Urinary bladder (tissue), 4 donors: ENCODE results near the gene PRG2. TPM values are rescaled to one million over a fixed set of nuclear protein-coding genes. Genes with fewer than 3 reads are reported as not detected.

Experiments
- DNase-seq: peaks from one replicate; pipeline ENCODE4 v3.0.0-alpha.2; 2015; ENCODE audit errors: extremely low spot score
- H3K27ac ChIP-seq: one replicate; pipeline ENCODE4 v1.5.1; 2013; ENCODE audit warnings: low read depth, mild to moderate bottlenecking, moderate library complexity
- H3K36me3 ChIP-seq: one replicate; pipeline ENCODE4 v1.6.1; 2013; ENCODE audit warnings: mild to moderate bottlenecking, moderate library complexity; ENCODE audit not compliant: insufficient read depth
- H3K4me1 ChIP-seq: one replicate; pipeline ENCODE4 v1.6.1; 2013; ENCODE audit warnings: mild to moderate bottlenecking, moderate library complexity; ENCODE audit not compliant: insufficient read depth
- H3K4me3 ChIP-seq: one replicate; pipeline ENCODE4 v1.5.1; 2013; ENCODE audit warnings: low read depth, low read length
- WGBS: extraction: QIAGEN DNeasy Blood & Tissue Kit; methylation state at CpG from one replicate; pipeline ENCODE4 v1.1.7; 2013; 5-methylcytosine and 5-hydroxymethylcytosine counted together
- polyA plus RNA-seq: library from polyadenylated mRNA; stranded (reverse); fragments of 200-250 nt; gene quantifications from one replicate; pipeline ENCODE4 v1.2.3, GENCODE V29; 2013
- total RNA-seq: library from RNA; depleted of rRNA; stranded (reverse); fragments of >200 nt; gene quantifications from one replicate; pipeline ENCODE4 v1.2.3, GENCODE V29; 2014
- donor health status: healthy with polysubstance abuse.
- donor health status: healthy.

Gene PRG2
- total and polyA plus RNA-seq, 2 donors: 0.42 TPM; not detected in 1

GRCh38 chr11:57396744-57397143 is 6.3 kb upstream of the PRG2 start:
- H3K4me3 ChIP-seq: no peak overlapping the region
- no peak for DNase-seq
- H3K36me3 ChIP-seq: no peaks in the 10 kb centered on the region
- 66% methylated on average over 2 of the region's 2 CpGs for WGBS
- H3K4me1 ChIP-seq: no peaks in the 10 kb centered on the region
- no peak overlapping the region for H3K27ac ChIP-seq

DNA sequence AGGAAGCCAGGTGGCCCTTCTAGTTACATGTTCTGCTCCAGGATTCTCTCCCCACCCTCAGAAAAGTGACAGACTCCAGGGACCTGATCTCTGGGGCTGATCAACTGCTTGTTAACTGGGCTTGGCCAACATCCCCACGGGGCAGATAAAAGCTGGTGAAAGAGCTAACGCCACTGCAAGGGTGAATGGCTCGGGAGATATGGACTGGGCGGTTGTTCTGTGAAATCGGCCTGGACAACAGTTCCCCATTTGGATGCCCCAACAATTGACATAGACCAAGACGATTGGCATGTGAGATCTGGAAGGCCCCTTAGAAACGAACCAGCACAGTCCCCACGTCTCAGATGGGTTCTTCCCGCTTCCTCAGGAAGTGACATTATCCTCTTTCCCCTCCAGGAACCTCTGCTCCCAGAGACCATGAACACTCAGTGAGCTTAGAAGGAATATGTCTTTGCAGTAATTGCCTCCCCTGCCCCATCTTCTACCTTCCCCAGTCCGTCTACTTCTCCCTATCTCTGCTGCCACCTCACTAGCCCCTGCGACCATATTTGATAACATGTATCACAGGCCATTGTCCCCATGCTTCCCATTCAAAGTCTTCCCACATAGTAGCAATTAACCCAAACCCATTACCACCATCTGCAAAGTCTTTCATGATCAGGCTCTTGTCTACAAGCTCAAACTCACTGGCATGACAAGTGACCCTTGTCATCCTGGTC is 5.6 kb upstream of the PRG2 start:
- H3K27ac ChIP-seq: no peak overlapping the region
- no peak overlapping the region for H3K4me3 ChIP-seq
- DNase-seq: no peak
- H3K36me3 ChIP-seq: no peaks in the 10 kb centered on the region
- H3K4me1 ChIP-seq: no peaks in the 10 kb centered on the region
- 81% methylated on average over 11 of the region's 11 CpGs for WGBS

DNA sequence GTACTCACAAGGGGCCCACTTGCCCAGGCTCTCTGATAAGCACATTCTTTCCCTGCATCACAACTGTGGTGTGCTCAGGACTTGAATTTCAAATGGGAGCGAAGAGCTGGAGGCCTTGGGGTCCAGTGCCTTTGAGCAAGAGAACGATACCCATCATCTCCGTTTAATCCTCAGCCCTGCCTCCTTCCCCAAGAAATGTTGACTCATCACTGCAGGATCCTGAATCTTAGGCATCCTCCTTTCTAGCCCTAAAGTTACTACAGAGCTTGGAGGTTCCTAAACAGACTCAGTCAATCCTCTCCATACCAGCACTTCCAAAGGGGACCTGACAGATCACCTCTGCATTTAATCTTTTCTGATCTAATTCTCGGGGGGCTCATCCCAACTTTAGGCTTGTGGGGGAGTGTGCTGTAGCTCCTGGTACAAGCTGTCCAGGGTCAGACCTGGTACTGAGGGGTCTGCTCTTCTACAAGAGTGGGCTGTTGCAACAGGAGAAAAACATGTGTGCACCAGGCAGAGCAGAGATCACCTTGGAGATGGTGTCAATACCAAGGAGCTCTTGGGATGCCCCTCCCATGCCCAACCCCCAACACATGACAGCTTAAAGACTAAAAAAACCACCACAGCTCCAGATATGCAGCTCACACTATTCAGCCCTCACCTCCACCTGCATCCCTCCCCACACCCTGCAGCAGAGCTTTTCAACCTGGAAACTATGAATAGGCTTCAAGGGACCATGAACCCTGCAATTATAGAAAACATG is 3.9 kb upstream of the PRG2 start:
- Histone ChIP-seq H3K4me1 (no peaks in the 10 kb centered on the region), H3K4me3 (no peak overlapping the region), H3K27ac (no peak overlapping the region), H3K36me3 (no peaks in the 10 kb centered on the region)
- DNase-seq: no peak
- WGBS: 77% methylated on average over 4 of the region's 4 CpGs

GRCh38 chr11:57392763-57393105 is 2.3 kb upstream of the PRG2 start:
- DNase-seq: no peak

DNA sequence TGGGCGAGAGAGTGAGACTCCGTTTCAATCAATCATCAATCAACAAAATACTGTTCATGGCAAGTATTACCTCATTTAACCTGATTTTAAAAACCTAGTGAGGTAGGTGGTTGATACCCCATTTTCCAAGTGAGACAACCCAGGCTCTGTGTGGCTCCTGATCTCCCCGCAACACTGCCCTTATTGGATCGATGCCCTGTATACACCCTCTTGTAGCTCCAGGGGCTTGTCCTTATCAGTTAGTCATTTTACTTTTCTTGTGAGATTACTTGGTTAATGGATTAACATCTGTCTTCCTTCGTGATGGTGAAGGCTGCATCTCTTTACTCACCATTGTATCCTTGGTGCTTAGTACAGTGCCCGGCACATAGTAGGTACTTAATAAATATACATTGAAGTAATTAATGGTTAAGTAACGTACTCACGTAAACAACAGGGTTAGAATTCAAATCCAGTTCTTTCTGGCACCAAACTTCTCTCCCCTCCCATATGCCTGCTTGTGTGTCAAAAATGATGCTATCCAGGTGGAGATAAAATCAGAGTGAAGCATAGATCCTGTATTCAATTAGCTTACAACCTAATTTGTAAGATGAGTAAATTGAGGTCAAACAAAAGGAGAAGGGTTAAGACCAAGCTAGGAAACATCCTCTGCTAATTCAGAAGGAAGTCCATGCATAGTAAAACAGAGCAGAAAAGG is 1.8 kb upstream of the PRG2 start:
- Histone ChIP-seq H3K4me1 (no peaks in the 10 kb centered on the region), H3K4me3 (no peak overlapping the region), H3K36me3 (no peaks in the 10 kb centered on the region), H3K27ac (no peak overlapping the region)
- 81% methylated on average over 8 of the region's 8 CpGs for WGBS
- no peak for DNase-seq

More at GRCh38 chr11:57392763-57393105, 2.3 kb upstream of the PRG2 start:
- Histone ChIP-seq H3K4me1 (no peaks in the 10 kb centered on the region), H3K27ac (no peak overlapping the region), H3K4me3 (no peak overlapping the region), H3K36me3 (no peaks in the 10 kb centered on the region)
- 75% methylated on average over 4 of the region's 4 CpGs for WGBS

DNA sequence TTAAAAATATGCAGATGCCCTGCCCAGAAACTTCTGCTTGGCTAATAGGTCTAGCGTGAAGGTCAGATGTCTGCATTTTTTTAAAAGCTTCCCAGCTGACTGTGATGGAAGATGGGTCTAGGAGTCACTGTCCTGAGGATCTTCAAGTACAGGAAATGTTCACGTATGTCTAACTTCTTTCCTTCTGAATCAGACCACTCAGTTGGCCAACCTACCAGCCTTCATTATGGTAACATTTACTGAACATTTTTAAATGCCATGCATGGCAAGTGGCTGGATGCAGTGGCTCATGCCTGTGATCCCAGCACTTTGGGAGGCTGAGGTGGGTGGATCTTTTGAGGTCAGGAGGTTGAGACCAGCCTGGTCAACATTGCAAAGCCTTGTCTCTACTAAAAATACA is 1.1 kb upstream of the PRG2 start:
- WGBS: 81% methylated on average over 2 of the region's 2 CpGs
- H3K4me1 ChIP-seq: no peaks in the 10 kb centered on the region
- H3K4me3 ChIP-seq: no peak overlapping the region
- DNase-seq: no peak
- no peak overlapping the region for H3K27ac ChIP-seq
- H3K36me3 ChIP-seq: no peaks in the 10 kb centered on the region

GRCh38 chr11:57391111-57391510 is 661 bp upstream of the PRG2 start:
- H3K4me1 ChIP-seq: no peaks in the 10 kb centered on the region
- WGBS: 87% methylated on average over 3 of the region's 3 CpGs
- H3K4me3 ChIP-seq: no peak overlapping the region
- H3K36me3 ChIP-seq: no peaks in the 10 kb centered on the region
- H3K27ac ChIP-seq: no peak overlapping the region
- no peak for DNase-seq

DNA sequence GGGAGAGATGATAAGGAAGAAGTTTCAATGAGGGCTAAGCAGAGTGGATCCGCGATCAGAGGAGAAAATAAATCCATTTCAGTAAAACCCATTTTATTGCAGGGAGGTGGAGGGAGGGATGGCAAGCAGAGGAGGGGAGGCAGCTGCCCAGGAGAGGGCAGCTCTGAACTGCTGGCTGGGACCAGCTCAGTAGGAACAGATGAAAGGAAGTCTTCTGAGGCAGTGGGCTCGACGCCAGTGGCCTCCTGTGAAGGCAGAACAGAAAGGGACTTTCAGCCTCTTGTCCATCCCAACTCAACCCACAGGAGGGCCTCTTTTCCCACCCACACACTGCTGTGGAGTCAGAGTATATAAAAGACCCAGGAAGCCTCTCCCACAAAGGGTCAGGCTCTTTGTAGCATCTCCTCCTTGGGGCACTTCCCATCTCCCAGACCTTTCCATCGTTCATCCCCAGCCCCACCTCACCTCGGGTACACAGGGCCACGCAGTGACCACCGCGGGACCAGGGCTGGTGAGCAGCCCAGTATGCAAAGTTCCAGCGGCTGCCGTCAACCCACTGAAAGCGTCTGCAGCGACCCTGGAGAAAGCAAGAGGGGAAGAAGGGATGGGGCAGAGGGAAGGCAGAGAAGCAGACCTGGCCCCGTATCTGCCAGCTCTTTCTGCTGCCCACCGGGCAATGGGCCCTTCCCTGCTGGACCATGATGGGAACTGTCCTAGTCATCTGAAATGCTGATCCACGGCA is 3.0 kb downstream of the PRG2 start:
- no peaks in the 10 kb centered on the region for H3K4me1 ChIP-seq
- no peak overlapping the region for H3K27ac ChIP-seq
- H3K36me3 ChIP-seq: no peaks in the 10 kb centered on the region
- DNase-seq: no peak
- H3K4me3 ChIP-seq: no peak overlapping the region
- 72% methylated on average over 16 of the region's 16 CpGs for WGBS

- 63% methylated on average over 5 of the region's 5 CpGs for WGBS
- H3K4me1 ChIP-seq: no peaks in the 10 kb centered on the region
- no peak overlapping the region for H3K4me3 ChIP-seq
- no peak overlapping the region for H3K27ac ChIP-seq
- DNase-seq: no peak
- H3K36me3 ChIP-seq: no peaks in the 10 kb centered on the region
Observed at GRCh38 chr11:57386178-57386940, 4.1 kb downstream of the PRG2 start.

- Histone ChIP-seq H3K36me3 (no peaks in the 10 kb centered on the region), H3K27ac (no peak within 1 kb of the TSS), H3K4me1 (no peaks in the 10 kb centered on the region), H3K4me3 (no peak within 1 kb of the TSS)
- DNase-seq: no peak
- 81% methylated on average over 2 of the region's 2 CpGs for WGBS
Observed at GRCh38 chr11:57380975-57381374, 9.5 kb downstream of the PRG2 start, which contains the start of gene PRG3. TSS of gene PRG3 (minus strand) at chr11:57381150. CDS start at chr11:57380708, 442 bp downstream.

DNA sequence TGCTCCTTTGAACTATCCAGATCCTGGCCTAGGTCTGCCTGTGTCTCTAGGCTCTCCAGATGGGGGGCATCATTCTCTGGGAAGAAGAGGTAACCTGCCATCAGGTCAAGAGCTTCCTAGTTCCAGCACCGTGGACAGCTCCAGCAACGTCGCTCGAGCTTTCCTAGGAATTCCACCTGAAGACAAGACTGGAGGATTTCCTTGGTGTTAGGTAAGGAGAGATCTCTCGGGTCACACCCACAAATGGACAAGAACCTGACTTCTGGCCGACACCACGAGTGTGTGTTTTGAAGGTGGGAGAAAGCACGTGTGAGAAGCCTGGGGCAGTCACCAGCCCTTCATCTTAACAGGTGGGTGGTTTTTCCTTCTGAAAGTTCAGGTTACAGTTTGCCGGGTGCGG is 10.7 kb downstream of the PRG2 start:
- WGBS: 27% methylated on average over 10 of the region's 10 CpGs
- H3K27ac ChIP-seq: no peak overlapping the region
- no peak overlapping the region for H3K4me3 ChIP-seq
- DNase-seq: no peak
- H3K36me3 ChIP-seq: no peaks in the 10 kb centered on the region
- no peaks in the 10 kb centered on the region for H3K4me1 ChIP-seq

GRCh38 chr11:57378186-57378585 is 12.3 kb downstream of the PRG2 start:
- DNase-seq: no peak
- no peak overlapping the region for H3K27ac ChIP-seq

GRCh38 chr11:57377107-57377506 is 13.3 kb downstream of the PRG2 start:
- H3K4me1 ChIP-seq: no peaks in the 10 kb centered on the region
- H3K36me3 ChIP-seq: no peaks in the 10 kb centered on the region
- no peak overlapping the region for H3K4me3 ChIP-seq
- DNase-seq: no peak
- 57% methylated on average over 5 of the region's 5 CpGs for WGBS
- H3K27ac ChIP-seq: no peak overlapping the region

More at GRCh38 chr11:57378186-57378585, 12.3 kb downstream of the PRG2 start:
- no peak overlapping the region for H3K4me3 ChIP-seq
- H3K36me3 ChIP-seq: no peaks in the 10 kb centered on the region
- H3K4me1 ChIP-seq: no peaks in the 10 kb centered on the region
